ENCODE measurements around the gene DUOXA1.

GRCh38 chr15:45140557-45141250 lies 11.0 kb upstream of the DUOXA1 start:
- TF ChIP-seq, protein P1, sequence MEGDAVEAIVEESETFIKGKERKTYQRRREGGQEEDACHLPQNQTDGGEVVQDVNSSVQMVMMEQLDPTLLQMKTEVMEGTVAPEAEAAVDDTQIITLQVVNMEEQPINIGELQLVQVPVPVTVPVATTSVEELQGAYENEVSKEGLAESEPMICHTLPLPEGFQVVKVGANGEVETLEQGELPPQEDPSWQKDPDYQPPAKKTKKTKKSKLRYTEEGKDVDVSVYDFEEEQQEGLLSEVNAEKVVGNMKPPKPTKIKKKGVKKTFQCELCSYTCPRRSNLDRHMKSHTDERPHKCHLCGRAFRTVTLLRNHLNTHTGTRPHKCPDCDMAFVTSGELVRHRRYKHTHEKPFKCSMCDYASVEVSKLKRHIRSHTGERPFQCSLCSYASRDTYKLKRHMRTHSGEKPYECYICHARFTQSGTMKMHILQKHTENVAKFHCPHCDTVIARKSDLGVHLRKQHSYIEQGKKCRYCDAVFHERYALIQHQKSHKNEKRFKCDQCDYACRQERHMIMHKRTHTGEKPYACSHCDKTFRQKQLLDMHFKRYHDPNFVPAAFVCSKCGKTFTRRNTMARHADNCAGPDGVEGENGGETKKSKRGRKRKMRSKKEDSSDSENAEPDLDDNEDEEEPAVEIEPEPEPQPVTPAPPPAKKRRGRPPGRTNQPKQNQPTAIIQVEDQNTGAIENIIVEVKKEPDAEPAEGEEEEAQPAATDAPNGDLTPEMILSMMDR (tag by site-specific recombination; IDR thresholded peaks at IDR 0.05), result no peak
- TF ChIP-seq, protein P2, sequence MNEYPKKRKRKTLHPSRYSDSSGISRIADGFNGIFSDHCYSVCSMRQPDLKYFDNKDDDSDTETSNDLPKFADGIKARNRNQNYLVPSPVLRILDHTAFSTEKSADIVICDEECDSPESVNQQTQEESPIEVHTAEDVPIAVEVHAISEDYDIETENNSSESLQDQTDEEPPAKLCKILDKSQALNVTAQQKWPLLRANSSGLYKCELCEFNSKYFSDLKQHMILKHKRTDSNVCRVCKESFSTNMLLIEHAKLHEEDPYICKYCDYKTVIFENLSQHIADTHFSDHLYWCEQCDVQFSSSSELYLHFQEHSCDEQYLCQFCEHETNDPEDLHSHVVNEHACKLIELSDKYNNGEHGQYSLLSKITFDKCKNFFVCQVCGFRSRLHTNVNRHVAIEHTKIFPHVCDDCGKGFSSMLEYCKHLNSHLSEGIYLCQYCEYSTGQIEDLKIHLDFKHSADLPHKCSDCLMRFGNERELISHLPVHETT (tag by site-specific recombination; IDR thresholded peaks at IDR 0.05), result no peak
- TF ChIP-seq ZIC2 (tag by site-specific recombination; IDR thresholded peaks at IDR 0.05) (no peak), ZNF121 (tag by site-specific recombination; IDR thresholded peaks at IDR 0.05) (no peak), KLF1 (tag by site-specific recombination; IDR thresholded peaks at IDR 0.05) (no peak), ZBTB1 (tag by site-specific recombination; IDR thresholded peaks at IDR 0.05) (no peak), ZSCAN30 (tag by site-specific recombination; IDR thresholded peaks at IDR 0.05) (no peak), FEZF1 (tag by site-specific recombination; IDR thresholded peaks at IDR 0.05) (no peak), REST (tag by site-specific recombination; IDR thresholded peaks at IDR 0.05) (no peak), ZNF302 (tag by site-specific recombination; IDR thresholded peaks at IDR 0.05; ENCODE audit: low read depth) (no peak), SETDB1 (IDR thresholded peaks at IDR 0.05; ENCODE audit: insufficient read length, low read length) (no peak)
- TF ChIP-seq, protein P3, sequence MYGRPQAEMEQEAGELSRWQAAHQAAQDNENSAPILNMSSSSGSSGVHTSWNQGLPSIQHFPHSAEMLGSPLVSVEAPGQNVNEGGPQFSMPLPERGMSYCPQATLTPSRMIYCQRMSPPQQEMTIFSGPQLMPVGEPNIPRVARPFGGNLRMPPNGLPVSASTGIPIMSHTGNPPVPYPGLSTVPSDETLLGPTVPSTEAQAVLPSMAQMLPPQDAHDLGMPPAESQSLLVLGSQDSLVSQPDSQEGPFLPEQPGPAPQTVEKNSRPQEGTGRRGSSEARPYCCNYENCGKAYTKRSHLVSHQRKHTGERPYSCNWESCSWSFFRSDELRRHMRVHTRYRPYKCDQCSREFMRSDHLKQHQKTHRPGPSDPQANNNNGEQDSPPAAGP (tag by site-specific recombination; IDR thresholded peaks at IDR 0.05), result no peak

All from HEK293 (cell line).